Measurements from ENCODE around the gene KRTAP12-2. TPM values are rescaled to one million over a fixed set of nuclear protein-coding genes. Genes with fewer than 3 reads are reported as not detected.
"Not testable (repeated sequence)": the region's sequence is repeated elsewhere in the genome, so short reads cannot be mapped to it uniquely, and the experiment has no call there.

Gene KRTAP12-2
- total and polyA plus RNA-seq, 10 of the 15 experiments (the other 5 are each of a cell fraction or from before 2014, with no cell fraction given): not detected

GRCh38 chr21:44628707-44629391 lies 37.9 kb downstream of the KRTAP12-2 start:
- POLR2A ChIA-PET: no interaction called here
- intact Hi-C loops (cut with micrococcal nuclease; ENCODE audit: unreplicated experiment): no loop called here
- H3K4me1 ChIP-seq (ENCODE audit: control insufficient read depth, insufficient read depth, low read length): no peaks in the 10 kb centered on the region
- H3K9ac ChIP-seq (ENCODE audit: control insufficient read depth, insufficient read depth, low read length): no peak overlapping the region
- FAIRE-seq: no peak
- TF ChIP-seq NRF1 (conservative IDR thresholded peaks at IDR 0.05; ENCODE audit: low read depth, low read length) (no peak), SP1 (IDR thresholded peaks at IDR 0.05; ENCODE audit: low read depth, low read length) (no peak), ZBED1 (IDR thresholded peaks at IDR 0.05; ENCODE audit: borderline replicate concordance) (no peak), CTCF (IDR thresholded peaks at IDR 0.05 in 2 of 3, conservative IDR thresholded peaks at IDR 0.05 in 1 of 3; ENCODE audit: control insufficient read depth in 2 of 3, extremely low read depth in 1 of 3, insufficient read depth in 1 of 3, low read depth in 3 of 3, low read length in 3 of 3) (no peak), NR2C1 (IDR thresholded peaks at IDR 0.05) (no peak), CREM (IDR thresholded peaks at IDR 0.05; ENCODE audit: low read depth) (no peak), BCL11A (IDR thresholded peaks at IDR 0.05; ENCODE audit: low read depth, low read length) (no peak), RUNX3 (IDR thresholded peaks at IDR 0.05; ENCODE audit: low read length) (no peak), ZNF687 (IDR thresholded peaks at IDR 0.05) (no peak), BRCA1 (IDR thresholded peaks at IDR 0.05; ENCODE audit: low read depth, low read length) (no peak), RFX5 (IDR thresholded peaks at IDR 0.05; ENCODE audit: low read depth, low read length) (no peak)
- no peaks in the 10 kb centered on the region for H3K36me3 ChIP-seq (ENCODE audit: control insufficient read depth in 2 of 2, insufficient read depth in 2 of 2, low read length in 1 of 2)
- no peak overlapping the region for H3K27ac ChIP-seq (ENCODE audit: control insufficient read depth, insufficient read depth)
- H3K27me3 ChIP-seq (replicated peaks in 1 of 2; ENCODE audit: control insufficient read depth in 2 of 2, insufficient read depth in 2 of 2, low read length in 1 of 2): no peaks in the 10 kb centered on the region
- H3K9me3 ChIP-seq (replicated peaks; ENCODE audit: control insufficient read depth, insufficient read depth, low read length): peaks cover 9% of the 10 kb centered on the region; the same call in 1 of the 3 replicates
- no peak overlapping the region for H2AFZ ChIP-seq (ENCODE audit: control insufficient read depth, low read depth, low read length)
- H3K4me3 ChIP-seq: no peak overlapping the region
- no TSS peak for BruUV-seq (replicated peaks)
- RAD21 ChIA-PET (ENCODE audit: unreplicated experiment): no interaction called here
- WGBS (ENCODE audit: insufficient coverage, insufficient replicate concordance, low lambda C conversion rate, missing lambda C conversion rate): 50% methylated on average over 15 of the region's 18 CpGs
- SMC1A ChIA-PET (ENCODE audit: uncharacterized antibody, unreplicated experiment): no interaction called here
- DNase-seq (ENCODE audit: low read depth, low spot score): no peak
- CTCF ChIA-PET: no interaction called here
- no peak overlapping the region for H3K4me2 ChIP-seq (ENCODE audit: control insufficient read depth, insufficient read depth)
- H3K79me2 ChIP-seq (ENCODE audit: control insufficient read depth, insufficient read depth, low read length): no peaks in the 10 kb centered on the region
- in situ Hi-C loops (cut with MboI): no loop called here
- ATAC-seq: no peak
- H4K20me1 ChIP-seq (ENCODE audit: control insufficient read depth, insufficient read depth): no peaks in the 10 kb centered on the region

GRCh38 chr21:44627831-44628233 lies 38.9 kb downstream of the KRTAP12-2 start:
- H4K20me1 ChIP-seq (ENCODE audit: control insufficient read depth, insufficient read depth); intact Hi-C loops (cut with micrococcal nuclease; ENCODE audit: unreplicated experiment); H3K36me3 ChIP-seq (ENCODE audit: control insufficient read depth in 2 of 2, insufficient read depth in 2 of 2, low read length in 1 of 2); H3K4me1 ChIP-seq (ENCODE audit: control insufficient read depth, insufficient read depth, low read length); in situ Hi-C loops (cut with MboI); H2AFZ ChIP-seq (ENCODE audit: control insufficient read depth, low read depth, low read length); RAD21 ChIA-PET (ENCODE audit: unreplicated experiment); H3K4me3 ChIP-seq; BruUV-seq (replicated peaks); H3K4me2 ChIP-seq (ENCODE audit: control insufficient read depth, insufficient read depth); H3K27me3 ChIP-seq (replicated peaks in 1 of 2; ENCODE audit: control insufficient read depth in 2 of 2, insufficient read depth in 2 of 2, low read length in 1 of 2); H3K9ac ChIP-seq (ENCODE audit: control insufficient read depth, insufficient read depth, low read length); H3K27ac ChIP-seq (ENCODE audit: control insufficient read depth, insufficient read depth); POLR2A ChIA-PET; FAIRE-seq; CTCF ChIA-PET; H3K9me3 ChIP-seq (replicated peaks; ENCODE audit: control insufficient read depth, insufficient read depth, low read length); H3K79me2 ChIP-seq (ENCODE audit: control insufficient read depth, insufficient read depth, low read length); ATAC-seq; SMC1A ChIA-PET (ENCODE audit: uncharacterized antibody, unreplicated experiment); DNase-seq (ENCODE audit: low read depth, low spot score): not testable (repeated sequence)
- 33% methylated on average over 14 of the region's 15 CpGs for WGBS (ENCODE audit: insufficient coverage, insufficient replicate concordance, low lambda C conversion rate, missing lambda C conversion rate)
